GM18909 (cell line): ENCODE results near the gene PREX1.

Source experiments
- ATAC-seq: cut with Tn5 transposase; IDR thresholded peaks from one replicate; pipeline ENCODE4 v1.9.1; 2021; ENCODE audit warnings: mild to moderate bottlenecking; ENCODE audit not compliant: unreplicated experiment, poor library complexity

PREX1 gene

DNA sequence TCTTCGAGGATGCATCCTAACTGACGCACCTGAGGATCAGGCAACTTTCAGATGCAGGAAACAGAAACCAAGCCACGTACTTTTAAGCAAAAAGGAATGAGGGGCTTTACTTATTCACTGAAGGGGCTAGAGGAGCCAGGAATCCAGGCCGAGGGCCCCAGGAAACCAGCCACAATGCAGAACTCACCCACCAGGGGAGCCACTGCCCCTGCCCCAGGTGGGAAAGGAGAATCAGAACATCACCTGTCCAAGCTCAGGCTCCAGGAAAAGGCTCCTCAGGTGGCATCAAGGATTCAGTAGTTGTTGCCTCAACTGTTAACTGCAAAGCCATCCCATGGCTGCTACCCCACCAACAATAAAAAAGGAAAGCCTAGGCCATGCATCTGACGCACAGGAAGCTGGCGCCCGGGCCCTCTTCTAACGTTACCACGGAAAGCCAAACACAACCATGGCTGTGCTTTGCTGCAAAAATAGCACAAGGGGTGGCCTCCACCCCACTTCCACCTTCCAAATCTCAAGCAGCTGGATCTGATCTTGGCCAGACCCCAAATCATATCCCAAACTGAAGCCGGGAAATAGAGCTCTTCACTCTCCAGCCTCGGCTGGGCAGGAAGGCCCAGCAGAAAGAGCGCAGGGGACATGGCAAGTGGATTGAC is 121.0 kb downstream of the PREX1 start:
- ATAC-seq = no peak

DNA sequence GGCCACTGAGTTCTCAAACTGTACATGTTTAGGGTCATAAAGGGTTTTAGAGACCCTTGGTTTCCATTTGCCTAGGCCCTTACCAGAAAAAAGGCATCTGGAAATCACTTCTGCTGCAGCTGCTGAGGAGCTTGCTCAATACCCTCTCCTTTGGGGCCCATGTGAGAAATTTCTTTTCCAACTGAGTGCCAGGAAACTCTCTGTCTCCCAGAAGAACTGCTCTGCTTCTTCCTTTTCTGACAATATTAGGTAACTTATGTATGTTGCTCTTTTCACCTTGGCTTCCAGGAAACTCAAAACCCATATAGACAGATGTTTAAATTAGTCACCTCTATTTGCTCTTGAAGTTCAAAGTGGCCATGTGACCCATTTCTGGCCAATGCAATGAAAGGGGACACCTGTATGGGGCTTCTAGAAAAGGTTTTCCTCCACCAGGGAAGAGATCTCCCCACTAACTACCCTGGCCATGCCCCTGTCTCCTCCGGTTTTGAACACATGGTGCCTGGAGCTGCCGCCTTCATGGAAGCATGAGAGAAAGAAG is 121.6 kb downstream of the PREX1 start:
- ATAC-seq = no peak

GRCh38 chr20:48705240-48706115 is 122.3 kb downstream of the PREX1 start:
- ATAC-seq = no peak

DNA sequence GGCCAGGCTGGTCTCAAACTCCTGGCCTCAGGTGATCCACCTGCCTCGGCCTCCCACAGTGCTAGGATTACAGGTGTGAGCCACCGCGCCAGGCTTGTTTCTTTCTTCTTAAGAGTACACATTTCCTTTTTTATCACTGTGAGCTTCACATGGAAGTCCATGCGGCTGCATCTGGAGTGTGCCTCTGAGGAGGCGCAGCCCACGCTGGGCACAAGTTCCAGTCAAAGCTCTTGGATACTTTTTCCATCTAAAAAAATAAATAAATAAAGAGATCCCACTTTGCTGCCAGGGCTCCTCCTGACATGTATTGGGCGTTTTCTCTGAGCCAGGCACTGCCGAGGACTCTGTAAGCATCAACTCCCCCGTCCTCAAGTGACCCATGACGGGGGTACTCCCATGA is 123.0 kb downstream of the PREX1 start:
- ATAC-seq = no peak

- no peak for ATAC-seq
These were observed 124.1 kb downstream of the PREX1 start for GRCh38 chr20:48703511-48704219.

DNA sequence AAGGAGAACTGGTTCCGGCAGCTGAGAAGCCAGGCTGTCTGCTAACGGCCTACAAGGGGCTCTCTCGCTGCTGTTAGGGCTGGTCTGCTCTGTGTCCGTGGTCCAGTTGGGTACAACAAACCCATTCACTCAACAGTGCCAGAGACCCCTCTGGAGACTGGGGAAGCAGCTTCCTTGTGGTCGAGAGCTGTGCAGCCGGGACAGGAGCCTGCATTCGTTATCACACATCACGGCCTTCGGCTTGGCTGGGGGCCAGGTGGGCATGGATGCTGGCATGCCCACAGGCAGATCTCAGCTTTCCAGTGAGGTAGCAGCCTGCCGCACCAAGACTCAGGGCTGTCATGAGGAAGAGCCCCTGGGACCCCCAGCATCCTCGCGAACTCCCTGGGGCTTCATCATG is 124.7 kb downstream of the PREX1 start:
- ATAC-seq = no peak

DNA sequence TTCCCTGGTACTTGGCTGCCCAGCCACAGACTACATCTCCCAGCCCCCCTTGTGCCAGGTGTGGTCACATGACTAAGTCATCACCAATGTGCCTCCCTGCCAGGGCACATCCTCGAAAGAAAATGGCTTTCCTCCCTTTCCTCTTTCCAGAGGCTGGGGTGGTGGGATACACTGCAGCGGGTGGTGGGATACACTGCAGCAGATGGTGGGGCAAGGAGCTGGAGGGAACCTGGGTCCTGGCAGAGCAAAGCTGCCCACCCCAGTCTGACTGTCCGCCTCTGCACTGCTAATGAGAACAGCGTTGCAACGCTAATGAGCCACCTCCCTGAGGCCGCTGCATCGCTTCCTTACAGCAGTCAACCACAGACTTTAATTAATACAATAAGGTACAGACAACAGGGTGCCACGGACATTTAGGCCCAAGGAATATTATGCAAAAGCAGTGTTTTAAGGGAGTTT is 125.3 kb downstream of the PREX1 start:
- no peak for ATAC-seq

- no peak for ATAC-seq
These were observed 126.1 kb downstream of the PREX1 start for GRCh38 chr20:48701702-48702101.

- no peak for ATAC-seq
These were observed 129.1 kb downstream of the PREX1 start for GRCh38 chr20:48698507-48699267.

DNA sequence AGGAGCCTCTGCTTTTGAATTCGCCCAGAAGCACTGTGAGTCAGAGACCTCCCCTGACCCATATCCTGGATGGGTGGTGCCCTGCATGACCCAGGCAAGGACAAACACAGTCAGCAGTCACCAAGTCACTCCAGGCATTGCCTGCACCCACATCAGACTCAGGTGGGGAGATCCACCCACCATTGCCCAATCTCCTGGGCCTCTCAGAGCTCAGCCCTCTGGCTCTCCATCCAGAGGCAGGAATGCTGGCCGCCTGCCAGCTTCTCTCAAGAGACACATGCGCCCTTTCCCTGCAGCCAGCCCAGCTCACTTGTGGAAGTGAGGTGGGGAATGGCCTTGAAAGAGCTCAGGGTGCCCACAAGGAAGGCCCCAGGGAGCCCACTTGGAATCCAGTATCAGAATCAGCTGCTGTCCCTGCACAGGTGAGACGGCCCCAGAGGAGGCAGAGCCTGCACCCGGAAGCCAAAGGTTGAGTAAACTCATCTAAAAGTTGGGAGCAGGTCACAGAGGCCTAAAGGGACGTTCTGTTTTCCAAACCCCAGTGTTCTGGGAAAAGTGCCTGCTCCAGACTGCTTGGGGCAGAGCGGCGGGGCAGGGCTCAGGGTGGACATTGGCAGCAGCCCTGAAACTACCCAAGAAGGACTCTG is 129.8 kb downstream of the PREX1 start:
- no peak for ATAC-seq

DNA sequence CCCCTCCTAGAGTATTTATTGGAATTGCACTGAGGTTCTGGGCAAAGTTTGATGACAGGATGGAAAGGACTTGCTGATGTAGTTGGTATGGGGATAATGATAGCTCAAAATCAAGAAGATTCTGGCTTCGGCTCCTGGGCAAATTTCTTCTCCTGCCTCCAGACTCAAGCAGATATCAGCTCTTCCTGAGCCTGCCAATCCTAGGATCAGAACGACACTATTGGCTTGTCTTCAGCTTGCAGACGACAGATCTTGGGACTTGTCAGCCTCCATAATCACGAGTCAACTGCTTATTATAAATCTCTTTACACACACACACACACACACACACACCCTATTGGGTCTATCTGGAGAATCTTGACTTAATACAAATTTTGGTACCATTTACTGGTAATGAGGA is 131.1 kb downstream of the PREX1 start:
- ATAC-seq = no peak

- no peak for ATAC-seq
These were observed 132.1 kb downstream of the PREX1 start for GRCh38 chr20:48695738-48696137.

DNA sequence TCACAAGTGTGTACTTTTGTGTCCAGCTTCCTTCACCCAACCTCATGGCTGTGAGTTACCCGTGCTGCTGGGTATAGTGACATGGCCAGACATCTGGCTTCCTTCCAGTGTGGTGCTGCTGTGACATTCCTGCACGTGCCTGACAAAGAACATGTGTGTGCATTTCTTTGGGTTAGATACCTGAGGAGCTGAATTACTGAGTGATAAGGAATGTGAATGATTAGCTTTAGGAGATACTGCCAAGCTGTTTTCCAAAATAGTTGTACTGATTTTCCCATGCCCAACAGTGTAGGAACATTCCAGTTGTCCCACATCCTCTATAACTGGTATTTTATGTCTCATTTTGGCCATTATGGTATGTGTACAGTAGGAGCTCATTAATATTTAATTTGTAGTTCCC is 132.5 kb downstream of the PREX1 start:
- ATAC-seq = no peak

DNA sequence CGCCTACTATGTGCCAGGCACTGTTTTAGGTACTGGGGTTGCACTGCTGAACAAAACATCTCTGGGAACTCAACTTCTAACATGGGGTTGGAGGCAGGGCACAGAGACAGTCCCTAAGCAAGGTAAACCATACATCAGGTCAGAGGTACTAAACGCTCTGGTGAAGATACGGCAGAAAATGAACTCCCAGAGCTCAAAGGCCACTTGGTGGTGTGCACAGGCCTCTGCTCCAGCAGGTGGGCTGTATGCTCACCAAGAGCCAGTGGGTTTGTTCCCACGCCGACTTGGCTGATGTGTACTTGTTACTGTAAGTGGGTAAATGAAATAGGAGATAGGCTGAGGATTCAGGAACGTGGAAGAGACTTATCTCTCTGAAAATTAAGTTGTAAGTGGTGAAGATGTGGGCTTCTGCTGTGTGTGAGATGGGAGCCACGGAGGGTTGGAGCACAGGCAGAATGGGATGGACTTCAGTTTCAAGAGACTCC is 133.4 kb downstream of the PREX1 start:
- no peak for ATAC-seq

- no peak for ATAC-seq
These were observed 136.3 kb downstream of the PREX1 start for GRCh38 chr20:48691523-48691922.

- ATAC-seq = no peak
These were observed 136.9 kb downstream of the PREX1 start for GRCh38 chr20:48690888-48691287.

DNA sequence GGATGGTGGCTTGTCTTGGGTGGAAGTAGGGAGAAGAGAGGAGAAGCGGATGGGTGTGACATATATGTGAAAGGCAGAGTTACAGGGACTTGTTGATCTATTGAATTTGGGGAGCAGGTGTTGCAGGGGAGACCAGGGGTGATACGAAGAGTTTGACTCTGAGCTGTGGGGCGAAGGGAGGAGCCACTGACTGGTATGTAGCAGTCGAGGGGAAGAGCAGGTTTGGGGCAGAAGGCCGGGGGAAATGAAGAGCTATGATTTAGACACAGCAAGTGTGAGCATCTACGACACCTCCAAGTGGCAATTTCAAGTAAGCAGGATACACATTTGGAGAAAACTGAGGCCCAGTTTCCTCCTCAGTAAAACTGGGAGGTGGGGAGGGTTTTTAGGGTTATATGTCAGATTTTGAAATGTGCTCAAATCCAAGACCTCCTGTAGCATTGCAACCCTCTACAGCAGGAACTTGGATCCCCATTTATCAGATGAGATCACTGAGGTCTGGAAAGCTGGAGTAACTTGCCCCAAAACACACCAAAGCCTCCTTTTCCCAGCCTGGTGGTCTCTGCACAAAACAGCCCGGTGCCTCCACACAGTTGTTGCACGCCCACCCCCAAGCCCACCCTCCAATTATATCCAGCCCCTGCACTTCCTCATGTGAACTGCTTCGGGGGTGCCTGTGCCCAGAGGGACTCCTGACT is 137.8 kb downstream of the PREX1 start:
- ATAC-seq = no peak

DNA sequence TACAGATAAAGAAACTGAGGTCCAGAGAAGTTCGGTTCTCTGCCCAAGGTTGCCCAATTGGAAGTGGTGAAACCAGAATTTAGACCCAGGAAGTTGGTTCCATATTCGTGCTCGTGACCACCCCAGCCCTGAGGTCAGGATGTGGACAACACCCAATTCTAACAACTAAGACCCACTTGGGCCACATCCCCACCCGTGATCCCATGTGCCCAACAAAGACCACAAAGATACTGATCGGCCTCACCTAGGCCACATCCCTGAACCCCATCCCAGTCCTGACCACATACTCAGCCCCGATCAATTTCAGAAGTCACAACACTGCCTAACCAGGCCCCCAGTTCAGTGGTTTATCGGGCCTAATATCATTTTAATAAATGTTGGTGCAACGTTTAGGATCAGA is 138.4 kb downstream of the PREX1 start:
- ATAC-seq = no peak

GRCh38 chr20:48688579-48688978 is 139.2 kb downstream of the PREX1 start:
- no peak for ATAC-seq
